Bronchial epithelial cell (primary cell): Measurements from ENCODE around the gene NDUFB4. TPM values are rescaled to one million over a fixed set of nuclear protein-coding genes. Genes with fewer than 3 reads are reported as not detected.

Experiments
- DNase-seq: peaks from one replicate; pipeline ENCODE4 v3.0.0-alpha.2; 2010; ENCODE audit warnings: low read depth
- FAIRE-seq: peaks from 2 replicates; lab custom pipeline; 2011; peaks lifted over from hg19 to GRCh38; lab: Jason Lieb, UNC
- H3K27me3 ChIP-seq: 2 replicates; pipeline ENCODE4 v1.5.1; 2011; ENCODE audit warnings: low read length; ENCODE audit not compliant: control insufficient read depth, insufficient read depth
- H3K36me3 ChIP-seq: 2 replicates; pipeline ENCODE4 v1.5.1; 2011; ENCODE audit warnings: low read length; ENCODE audit not compliant: control insufficient read depth, insufficient read depth
- H3K4me3 ChIP-seq: 2 replicates; pipeline ENCODE4 v1.5.1; 2011; ENCODE audit warnings: mild to moderate bottlenecking, low read depth, low read length, control low read depth
- total RNA-seq: library from RNA; depleted of rRNA; stranded (reverse); fragments of >200 nt; gene quantifications from 2 replicates; pipeline ENCODE4 v1.2.1, GENCODE V29; 2014
- TF ChIP-seq, protein P1 (sequence below): IDR thresholded peaks from 2 replicates; pipeline ENCODE4 v1.5.1; 2011; ENCODE audit warnings: mild to moderate bottlenecking, moderate library complexity, low read length, control low read depth, inconsistent platforms; ENCODE audit not compliant: insufficient read depth, severe bottlenecking

The NDUFB4 gene
- total RNA-seq, 1 donor from 2014 or later = 9.7 TPM

DNA sequence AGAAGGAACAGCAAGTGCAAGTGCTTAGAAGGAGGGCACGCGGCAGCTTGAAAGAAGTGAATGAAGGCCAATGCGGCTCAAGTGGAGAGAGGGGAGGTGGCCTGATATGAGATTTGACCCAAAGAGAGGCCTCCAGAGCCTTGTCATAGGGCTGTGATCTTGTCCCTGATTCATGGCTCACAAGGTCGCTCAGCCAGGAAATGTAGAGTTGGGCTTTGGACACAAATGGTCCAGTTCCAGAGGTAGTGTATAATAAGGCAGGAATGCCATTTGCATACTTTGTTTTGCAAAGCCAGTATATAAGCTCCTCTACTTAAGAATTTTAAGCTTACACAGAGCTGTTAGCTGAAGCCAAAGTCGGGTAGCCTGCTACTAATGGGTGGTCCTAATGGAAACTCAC, 52.2 kb downstream of the NDUFB4 start:
- Histone ChIP-seq H3K27me3 (no peaks in the 10 kb centered on the region), H3K4me3 (no peak overlapping the region), H3K36me3 (no peaks in the 10 kb centered on the region)
- DNase-seq (no peak), FAIRE-seq (no peak)
- TF ChIP-seq, protein P1, sequence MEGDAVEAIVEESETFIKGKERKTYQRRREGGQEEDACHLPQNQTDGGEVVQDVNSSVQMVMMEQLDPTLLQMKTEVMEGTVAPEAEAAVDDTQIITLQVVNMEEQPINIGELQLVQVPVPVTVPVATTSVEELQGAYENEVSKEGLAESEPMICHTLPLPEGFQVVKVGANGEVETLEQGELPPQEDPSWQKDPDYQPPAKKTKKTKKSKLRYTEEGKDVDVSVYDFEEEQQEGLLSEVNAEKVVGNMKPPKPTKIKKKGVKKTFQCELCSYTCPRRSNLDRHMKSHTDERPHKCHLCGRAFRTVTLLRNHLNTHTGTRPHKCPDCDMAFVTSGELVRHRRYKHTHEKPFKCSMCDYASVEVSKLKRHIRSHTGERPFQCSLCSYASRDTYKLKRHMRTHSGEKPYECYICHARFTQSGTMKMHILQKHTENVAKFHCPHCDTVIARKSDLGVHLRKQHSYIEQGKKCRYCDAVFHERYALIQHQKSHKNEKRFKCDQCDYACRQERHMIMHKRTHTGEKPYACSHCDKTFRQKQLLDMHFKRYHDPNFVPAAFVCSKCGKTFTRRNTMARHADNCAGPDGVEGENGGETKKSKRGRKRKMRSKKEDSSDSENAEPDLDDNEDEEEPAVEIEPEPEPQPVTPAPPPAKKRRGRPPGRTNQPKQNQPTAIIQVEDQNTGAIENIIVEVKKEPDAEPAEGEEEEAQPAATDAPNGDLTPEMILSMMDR = no peak

DNA sequence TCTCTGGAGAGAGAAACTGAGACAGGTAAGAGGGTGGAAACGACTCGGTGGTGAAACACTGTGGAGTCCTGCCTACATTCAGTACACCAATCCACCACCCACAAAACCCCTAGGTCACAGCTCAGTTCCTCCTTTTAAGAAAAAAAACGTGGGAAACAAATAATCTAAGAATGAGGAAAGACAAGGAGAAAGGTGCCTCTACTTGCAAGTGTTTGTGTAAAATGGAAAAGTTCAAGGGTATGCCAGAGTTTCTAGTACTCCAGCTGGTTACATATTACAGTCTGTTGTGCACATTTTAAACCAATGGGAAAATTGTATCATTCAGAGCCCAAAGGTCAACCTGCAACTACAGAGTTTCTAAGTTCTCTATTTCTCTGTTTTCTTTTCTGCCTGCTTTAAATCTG, 53.7 kb downstream of the NDUFB4 start:
- no peak for DNase-seq

DNA sequence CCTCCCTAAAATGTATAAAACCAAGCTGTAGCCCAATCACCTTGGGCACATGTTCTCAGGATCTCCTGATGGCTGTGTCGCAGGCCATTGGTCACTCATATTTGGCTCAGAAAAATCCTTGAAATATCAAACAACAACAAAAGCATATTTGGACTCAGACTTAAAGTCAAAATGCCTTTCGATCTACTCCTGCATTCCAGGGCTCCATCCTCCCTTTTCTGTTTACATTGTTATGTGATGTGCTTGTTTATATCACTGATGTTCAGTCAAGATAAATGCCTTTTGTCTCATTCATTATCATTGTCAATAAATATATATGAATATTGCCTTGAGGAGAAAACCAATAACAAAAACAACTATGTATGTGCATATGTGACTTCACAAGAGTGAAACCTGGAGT, 54.2 kb downstream of the NDUFB4 start:
- Histone ChIP-seq H3K27me3 (no peaks in the 10 kb centered on the region), H3K36me3 (no peaks in the 10 kb centered on the region), H3K4me3 (no peak overlapping the region)
- FAIRE-seq (no peak), DNase-seq (no peak)
- TF ChIP-seq, protein P1 = no peak

More for the DNA sequence above, 53.7 kb downstream of the NDUFB4 start:
- Histone ChIP-seq H3K36me3 (no peaks in the 10 kb centered on the region), H3K27me3 (no peaks in the 10 kb centered on the region), H3K4me3 (no peak overlapping the region)
- TF ChIP-seq, protein P1 = no peak
- no peak for FAIRE-seq

Other genes starting within 250 kb of the NDUFB4 start
- 20.5 and 21.3 TPM in 2 replicates for gene LRRC58, start 247.0 kb upstream of the NDUFB4 start, total RNA-seq
- gene FSTL1, start 145.3 kb upstream of the NDUFB4 start, total RNA-seq = 45.3 and 45.6 TPM in 2 replicates
- under 0.01 and 0.38 TPM in 2 replicates for gene HGD, start 85.9 kb downstream of the NDUFB4 start, total RNA-seq
- 22.5 and 31.1 TPM in 2 replicates for gene RABL3, start 146.2 kb downstream of the NDUFB4 start, total RNA-seq
- gene GTF2E1, start 146.4 kb downstream of the NDUFB4 start, total RNA-seq = 22.4 TPM in 2 replicates